CD14-positive monocyte (primary cell): ENCODE data around the gene MBNL3. TPM values are rescaled to one million over a fixed set of nuclear protein-coding genes. Genes with fewer than 3 reads are reported as not detected.

Experiments
- DNase-seq, 3 donors: peaks; one replicate each; pipeline ENCODE4 v3.0.0-alpha.2; 2011 to 2022
- H2AFZ ChIP-seq: 2 replicates; pipeline ENCODE4 v1.6.0; 2012; ENCODE audit warnings: mild to moderate bottlenecking, low read depth, low read length, inconsistent platforms; ENCODE audit not compliant: insufficient read depth, poor library complexity, severe bottlenecking
- H3K27ac ChIP-seq, 2 donors: 1 replicate in 1 of 2; 2 replicates in 1 of 2; pipeline ENCODE4 v1.5.1; 2012 to 2013; ENCODE audit warnings: low read length in 2 of 2, control low read depth in 1 of 2, inconsistent platforms in 1 of 2, low read depth in 1 of 2, mild to moderate bottlenecking in 1 of 2
- H3K27me3 ChIP-seq, 2 donors: one replicate each; pipeline versions ENCODE4 v1.6.0 to v1.6.1; 2011 to 2013; ENCODE audit warnings: low read length in 2 of 2; ENCODE audit not compliant: control insufficient read depth in 2 of 2, insufficient read depth in 2 of 2
- H3K36me3 ChIP-seq, 2 donors: replicated peaks in 1 of 2; 1 replicate in 1 of 2; 2 replicates in 1 of 2; pipeline versions ENCODE4 v1.5.1 to v1.6.1; 2012 to 2013; ENCODE audit warnings: low read length in 2 of 2, control low read depth in 1 of 2, inconsistent platforms in 1 of 2, mild to moderate bottlenecking in 1 of 2; ENCODE audit not compliant: insufficient read depth in 2 of 2, control insufficient read depth in 1 of 2
- H3K4me1 ChIP-seq, 2 donors: 1 replicate in 1 of 2; 2 replicates in 1 of 2; pipeline versions ENCODE4 v1.5.1 to v1.6.1; 2012 to 2013; ENCODE audit warnings: low read length in 2 of 2, control low read depth in 1 of 2, inconsistent platforms in 1 of 2, mild to moderate bottlenecking in 1 of 2, moderate library complexity in 1 of 2; ENCODE audit not compliant: insufficient read depth in 2 of 2, control insufficient read depth in 1 of 2
- H3K4me2 ChIP-seq: replicated peaks from 2 replicates; pipeline ENCODE3; 2012; ENCODE audit warnings: low read length, moderate library complexity, mild to moderate bottlenecking; ENCODE audit not compliant: poor library complexity, severe bottlenecking; ENCODE audit errors: extremely low read depth
- H3K4me3 ChIP-seq, 3 experiments: fragments of 200-600 bp in 1 of 3; sonication (generic) in 1 of 3; replicated peaks in 1 of 3; 1 replicate in 2 of 3; 2 replicates in 1 of 3; pipeline ENCODE4 v1.5.1; 2011 to 2013; ENCODE audit warnings: low read length in 3 of 3, mild to moderate bottlenecking in 3 of 3, control low read depth in 2 of 3, low read depth in 2 of 3, inconsistent platforms in 1 of 3, moderate library complexity in 1 of 3
- H3K79me2 ChIP-seq: 2 replicates; pipeline ENCODE4 v1.6.0; 2012; ENCODE audit warnings: mild to moderate bottlenecking, control low read depth, inconsistent platforms, low read length, moderate library complexity; ENCODE audit not compliant: insufficient read depth
- H3K9ac ChIP-seq: 2 replicates; pipeline ENCODE4 v1.6.0; 2017; ENCODE audit warnings: low read length, mild to moderate bottlenecking; ENCODE audit not compliant: insufficient read depth, poor library complexity, severe bottlenecking
- H3K9me3 ChIP-seq, 2 donors: replicated peaks in 1 of 2; 1 replicate in 1 of 2; 2 replicates in 1 of 2; pipeline versions ENCODE4 v1.5.1 to v1.6.1; 2012 to 2013; ENCODE audit warnings: low read length in 2 of 2, control low read depth in 1 of 2; ENCODE audit not compliant: control insufficient read depth in 1 of 2, insufficient read depth in 1 of 2
- H4K20me1 ChIP-seq: 2 replicates; pipeline ENCODE4 v1.6.0; 2012; ENCODE audit warnings: mild to moderate bottlenecking, low read length, control low read depth, moderate library complexity; ENCODE audit not compliant: insufficient read depth
- H3K27ac Mint-ChIP-seq, 7 donors: one replicate each; pipeline ENCODE4 v1.8.0; 2020; ENCODE audit warnings: mild to moderate bottlenecking in 7 of 7, mixed read lengths in 7 of 7, moderate library complexity in 6 of 7, inconsistent platforms in 2 of 7
- H3K27me3 Mint-ChIP-seq, 3 donors: one replicate each; pipeline ENCODE4 v1.8.0; 2021 to 2022; ENCODE audit warnings: low read depth in 3 of 3, mild to moderate bottlenecking in 3 of 3, mixed read lengths in 3 of 3, moderate library complexity in 3 of 3, inconsistent platforms in 1 of 3
- H3K36me3 Mint-ChIP-seq, 2 donors: one replicate each; pipeline ENCODE4 v1.8.0; 2020; ENCODE audit warnings: mixed read lengths in 2 of 2, inconsistent platforms in 1 of 2, mild to moderate bottlenecking in 1 of 2
- H3K4me1 Mint-ChIP-seq: one replicate; pipeline ENCODE4 v1.8.0; 2020; ENCODE audit warnings: mild to moderate bottlenecking, mixed read lengths
- H3K4me3 Mint-ChIP-seq, 2 donors: one replicate each; pipeline ENCODE4 v1.8.0; 2020; ENCODE audit warnings: mild to moderate bottlenecking in 2 of 2, mixed read lengths in 2 of 2, moderate library complexity in 1 of 2
- H3K9me3 Mint-ChIP-seq, 7 donors: one replicate each; pipeline ENCODE4 v1.8.0; 2020 to 2022; ENCODE audit warnings: mixed read lengths in 7 of 7, mild to moderate bottlenecking in 6 of 7, moderate library complexity in 6 of 7, inconsistent platforms in 2 of 7
- CTCF ChIP-seq: fragments of 200-600 bp; IDR thresholded peaks from one replicate; pipeline ENCODE4 v1.8.0; 2022; ENCODE audit warnings: antibody characterized with exemption, mild to moderate bottlenecking
- WGBS: methylation state at CpG from one replicate; pipeline ENCODE4 v1.1.5; 2013; ENCODE audit warnings: missing lambda C conversion rate; ENCODE audit not compliant: insufficient coverage; 5-methylcytosine and 5-hydroxymethylcytosine counted together
- intact Hi-C, 2 donors: fragments of 100-400 bp; cut with micrococcal nuclease; formaldehyde crosslinking; loops; one replicate each; pipeline versions ENCODE4 v1.15.0 to v1.15.1; 2023
- polyA plus RNA-seq, 3 donors: library from polyadenylated mRNA; depleted of rRNA in 1 of 3; unstranded in 2 of 3; stranded (reverse) in 1 of 3; fragments of 300-500 nt in 2 of 3; fragments of >200 nt in 1 of 3; fragmentation: Illumina TruSeq in 2 of 3; gene quantifications; 1 replicate in 2 of 3; 2 replicates in 1 of 3; pipeline ENCODE4 v1.2.3, GENCODE V29; 2012 to 2021

Gene MBNL3
- polyA plus RNA-seq, 3 donors: 7.4 to 32.8 (median 22.4) TPM

DNA sequence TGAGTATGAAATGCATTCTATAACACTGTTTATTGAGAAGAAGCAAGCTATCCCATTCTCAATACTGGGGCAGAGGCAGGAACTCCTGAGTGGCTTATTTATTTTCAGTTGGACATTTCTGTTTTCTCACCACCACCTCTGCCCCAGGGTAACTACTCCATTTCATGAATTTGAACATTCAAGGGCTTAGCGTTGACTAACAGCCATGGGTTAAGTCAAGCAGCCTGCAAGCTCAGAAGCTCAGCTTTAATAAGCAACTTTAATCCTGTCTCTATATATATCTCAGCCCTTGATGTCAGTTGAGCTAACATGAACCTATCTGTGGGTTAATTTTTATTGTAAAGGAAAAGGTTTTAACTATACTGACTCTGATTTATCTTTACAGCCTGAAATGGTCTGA is 93.8 kb downstream of the MBNL3 start:
- no peaks in the 10 kb centered on the region for H3K79me2 ChIP-seq
- peak overlapping the region in 1 of 2 donors; percentile 2 for H3K27ac ChIP-seq
- H3K36me3 ChIP-seq: peaks cover 7 to 9% of the 10 kb centered on the region in 2 donors
- H3K27ac Mint-ChIP-seq: peak overlapping the region in 1 of 7 donors; percentile 78
- no peak overlapping the region for H2AFZ ChIP-seq
- H3K27me3 ChIP-seq: no peaks in the 10 kb centered on the region
- H3K9me3 Mint-ChIP-seq: no peaks in the 10 kb centered on the region
- H3K4me2 ChIP-seq: no peak overlapping the region
- no peak overlapping the region for H3K4me3 ChIP-seq
- DNase-seq: no peak
- H3K9me3 ChIP-seq: no peaks in the 10 kb centered on the region
- TF ChIP-seq CTCF: no peak
- H3K4me1 ChIP-seq: no peaks in the 10 kb centered on the region
- WGBS: no CpG with 5 or more reads among the region's 1 CpG
- H3K4me3 Mint-ChIP-seq: no peak overlapping the region
- no peaks in the 10 kb centered on the region for H4K20me1 ChIP-seq
- H3K9ac ChIP-seq: no peak overlapping the region
- peaks cover 0 to 8% (median 0%) of the 10 kb centered on the region in 3 donors for H3K27me3 Mint-ChIP-seq
- intact Hi-C loops: no loop called here
- H3K4me1 Mint-ChIP-seq: no peaks in the 10 kb centered on the region
- H3K36me3 Mint-ChIP-seq: peaks cover 0 to 3% of the 10 kb centered on the region in 2 donors

GRCh38 chrX:132394591-132394990 is 94.2 kb downstream of the MBNL3 start:
- no peak overlapping the region for H2AFZ ChIP-seq
- intact Hi-C loops: no loop called here
- peak overlapping the region in 1 of 2 donors; percentile 2 for H3K27ac ChIP-seq
- Mint-ChIP-seq H3K4me1 (no peaks in the 10 kb centered on the region), H3K27me3 (peaks cover 0 to 11% (median 0%) of the 10 kb centered on the region in 3 donors), H3K9me3 (no peaks in the 10 kb centered on the region), H3K4me3 (no peak overlapping the region), H3K27ac (no peak overlapping the region), H3K36me3 (peaks cover 0 to 2% of the 10 kb centered on the region in 2 donors)
- no peaks in the 10 kb centered on the region for H3K27me3 ChIP-seq
- H3K4me1 ChIP-seq: no peaks in the 10 kb centered on the region
- H3K36me3 ChIP-seq: peaks cover 7 to 9% of the 10 kb centered on the region in 2 donors
- H3K9me3 ChIP-seq: no peaks in the 10 kb centered on the region
- DNase-seq: peak in 2 of 3 donors; percentile 1 to 38
- H3K4me2 ChIP-seq: no peak overlapping the region
- no peak overlapping the region for H3K9ac ChIP-seq
- H3K4me3 ChIP-seq: no peak overlapping the region
- H4K20me1 ChIP-seq: no peaks in the 10 kb centered on the region
- H3K79me2 ChIP-seq: no peaks in the 10 kb centered on the region
- TF ChIP-seq CTCF: no peak
